Glutamatergic neuron (in vitro differentiated cells): ENCODE measurements around the gene PLEKHM2. TPM values are rescaled to one million over a fixed set of nuclear protein-coding genes. Genes with fewer than 3 reads are reported as not detected.

Experiments
- DNase-seq: peaks from one replicate; pipeline ENCODE4 v3.0.0; 2022
- H3K27ac Mint-ChIP-seq: one replicate; pipeline ENCODE4 v1.8.0; 2020; ENCODE audit warnings: mild to moderate bottlenecking, mixed read lengths, inconsistent platforms; ENCODE audit not compliant: unreplicated experiment
- H3K27me3 Mint-ChIP-seq: one replicate; pipeline ENCODE4 v1.8.0; 2020; ENCODE audit warnings: mild to moderate bottlenecking, moderate library complexity, mixed read lengths, inconsistent platforms; ENCODE audit not compliant: unreplicated experiment
- H3K36me3 Mint-ChIP-seq: one replicate; pipeline ENCODE4 v1.8.0; 2020; ENCODE audit warnings: mild to moderate bottlenecking, mixed read lengths, inconsistent platforms; ENCODE audit not compliant: unreplicated experiment
- H3K4me1 Mint-ChIP-seq: one replicate; pipeline ENCODE4 v1.8.0; 2020; ENCODE audit warnings: mild to moderate bottlenecking, low read depth, mixed read lengths, inconsistent platforms; ENCODE audit not compliant: unreplicated experiment
- H3K4me3 Mint-ChIP-seq: one replicate; pipeline ENCODE4 v1.8.0; 2020; ENCODE audit warnings: mild to moderate bottlenecking, mixed read lengths, inconsistent platforms; ENCODE audit not compliant: unreplicated experiment
- H3K9me3 Mint-ChIP-seq: one replicate; pipeline ENCODE4 v1.8.0; 2020; ENCODE audit warnings: mild to moderate bottlenecking, moderate library complexity, mixed read lengths, inconsistent platforms; ENCODE audit not compliant: unreplicated experiment
- total RNA-seq: library from RNA; stranded (reverse); fragmentation: NEBNext Ultra II Directional; extraction: Animal tissue kit (Norgen Biotek cat#: 25700); gene quantifications from one replicate; pipeline ENCODE4 v1.2.1, GENCODE V29; 2021; ENCODE audit not compliant: unreplicated experiment
- TF ChIP-seq, protein P1 (sequence below): fragments of 200-600 bp; sonication (generic); IDR thresholded peaks from one replicate; pipeline ENCODE4 v1.5.0; 2021; ENCODE audit not compliant: partially characterized antibody, unreplicated experiment

PLEKHM2 gene
- total RNA-seq, 1 donor from 2014 or later: 66.9 TPM

- Mint-ChIP-seq H3K27ac (peak overlapping the region; percentile 88), H3K4me1 (peaks cover 29% of the 10 kb centered on the region), H3K4me3 (peak overlapping the region; percentile 71), H3K27me3 (peaks cover 6% of the 10 kb centered on the region), H3K9me3 (peaks cover 12% of the 10 kb centered on the region), H3K36me3 (peaks cover 4% of the 10 kb centered on the region)
- TF ChIP-seq, protein P1, sequence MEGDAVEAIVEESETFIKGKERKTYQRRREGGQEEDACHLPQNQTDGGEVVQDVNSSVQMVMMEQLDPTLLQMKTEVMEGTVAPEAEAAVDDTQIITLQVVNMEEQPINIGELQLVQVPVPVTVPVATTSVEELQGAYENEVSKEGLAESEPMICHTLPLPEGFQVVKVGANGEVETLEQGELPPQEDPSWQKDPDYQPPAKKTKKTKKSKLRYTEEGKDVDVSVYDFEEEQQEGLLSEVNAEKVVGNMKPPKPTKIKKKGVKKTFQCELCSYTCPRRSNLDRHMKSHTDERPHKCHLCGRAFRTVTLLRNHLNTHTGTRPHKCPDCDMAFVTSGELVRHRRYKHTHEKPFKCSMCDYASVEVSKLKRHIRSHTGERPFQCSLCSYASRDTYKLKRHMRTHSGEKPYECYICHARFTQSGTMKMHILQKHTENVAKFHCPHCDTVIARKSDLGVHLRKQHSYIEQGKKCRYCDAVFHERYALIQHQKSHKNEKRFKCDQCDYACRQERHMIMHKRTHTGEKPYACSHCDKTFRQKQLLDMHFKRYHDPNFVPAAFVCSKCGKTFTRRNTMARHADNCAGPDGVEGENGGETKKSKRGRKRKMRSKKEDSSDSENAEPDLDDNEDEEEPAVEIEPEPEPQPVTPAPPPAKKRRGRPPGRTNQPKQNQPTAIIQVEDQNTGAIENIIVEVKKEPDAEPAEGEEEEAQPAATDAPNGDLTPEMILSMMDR: no peak
- DNase-seq: peak; percentile 90
Measured at GRCh38 chr1:15723631-15724246, 39.6 kb downstream of the PLEKHM2 start.

DNA sequence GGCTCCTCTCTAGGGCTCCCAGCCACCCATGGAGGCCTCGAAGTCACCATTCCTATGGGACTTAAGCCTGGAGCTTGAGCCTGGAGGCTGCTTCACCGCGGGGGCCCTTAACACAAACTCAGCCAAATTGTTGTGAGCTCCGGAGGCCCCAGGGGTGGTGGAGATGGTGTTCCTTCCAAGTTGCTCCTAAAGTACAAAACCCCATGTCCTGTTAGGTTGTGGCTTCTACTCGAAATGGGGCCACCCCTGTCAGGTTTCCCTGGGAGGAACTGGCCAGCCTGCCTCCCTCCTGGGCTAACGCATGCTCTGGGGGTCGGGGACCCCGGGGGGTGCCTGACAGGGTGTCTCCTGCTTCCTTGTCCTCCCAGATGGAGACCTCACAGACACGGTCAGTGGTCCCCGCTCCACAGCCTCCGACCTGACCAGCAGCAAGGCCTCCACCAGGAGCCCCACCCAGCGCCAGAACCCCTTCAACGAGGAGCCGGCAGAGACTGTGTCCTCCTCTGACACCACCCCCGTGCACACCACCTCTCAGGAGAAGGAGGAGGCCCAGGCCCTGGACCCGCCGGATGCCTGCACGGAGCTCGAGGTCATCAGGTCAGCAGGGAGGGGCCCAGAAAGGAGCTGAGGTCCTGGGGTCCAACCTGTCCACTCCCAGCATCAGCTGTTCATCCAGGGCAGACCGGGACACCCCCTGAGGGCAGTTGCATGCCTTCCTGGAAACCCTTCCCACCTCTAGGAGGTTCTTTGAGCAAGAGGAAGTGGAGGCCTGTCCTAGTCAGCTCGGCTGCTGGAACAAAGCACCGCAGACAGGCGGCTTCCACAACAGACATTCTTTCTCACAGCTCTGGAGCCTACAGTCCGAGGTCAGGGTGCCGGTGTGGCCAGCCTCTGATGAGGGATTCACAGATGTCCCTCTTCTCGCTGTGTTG lies 41.1 kb downstream of the PLEKHM2 start:
- no peak for DNase-seq

DNA sequence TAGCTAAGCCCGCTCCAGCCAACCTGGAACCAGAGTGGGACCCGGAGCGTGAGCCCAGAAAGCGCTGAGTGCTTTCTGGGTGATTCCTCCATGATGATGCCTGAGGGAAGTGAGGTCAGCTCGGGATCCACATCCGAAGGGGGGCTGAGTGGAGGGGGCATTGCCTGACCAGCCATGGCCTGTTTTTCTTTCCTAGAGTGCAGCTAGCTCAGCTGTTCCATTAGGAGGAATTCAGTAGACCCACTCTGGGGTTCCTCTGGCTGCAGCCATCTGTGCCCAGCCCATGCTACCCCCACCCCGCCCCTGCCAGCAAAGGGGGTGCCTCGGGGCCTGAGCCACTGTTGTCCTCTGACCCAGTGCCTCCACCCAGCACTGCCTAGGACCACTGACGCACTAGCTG lies 42.4 kb downstream of the PLEKHM2 start:
- DNase-seq: no peak

More for the DNA sequence above, 41.1 kb downstream of the PLEKHM2 start:
- Mint-ChIP-seq H3K9me3 (peaks cover 18% of the 10 kb centered on the region), H3K27me3 (peaks cover 6% of the 10 kb centered on the region), H3K36me3 (peaks cover 4% of the 10 kb centered on the region), H3K4me1 (peaks cover 29% of the 10 kb centered on the region), H3K27ac (peak overlapping the region; percentile 53), H3K4me3 (peak overlapping the region; percentile 37)
- TF ChIP-seq, protein P1: no peak

DNA sequence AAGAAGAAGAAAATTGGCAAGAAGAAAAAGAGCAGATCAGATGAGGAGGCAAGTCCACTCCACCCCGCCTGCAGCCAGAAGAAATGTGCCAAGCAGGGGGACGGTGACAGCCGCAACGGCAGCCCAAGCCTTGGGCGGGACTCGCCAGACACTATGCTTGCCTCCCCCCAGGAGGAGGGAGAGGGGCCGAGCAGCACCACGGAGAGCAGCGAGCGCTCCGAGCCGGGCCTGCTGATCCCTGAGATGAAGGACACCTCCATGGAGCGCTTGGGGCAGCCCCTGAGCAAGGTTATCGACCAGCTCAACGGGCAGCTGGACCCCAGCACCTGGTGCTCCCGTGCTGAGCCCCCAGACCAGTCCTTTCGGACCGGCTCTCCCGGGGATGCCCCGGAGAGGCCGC lies 42.9 kb downstream of the PLEKHM2 start:
- Mint-ChIP-seq H3K27me3 (peaks cover 6% of the 10 kb centered on the region), H3K9me3 (peaks cover 15% of the 10 kb centered on the region), H3K4me3 (peak overlapping the region; percentile 68), H3K36me3 (peaks cover 4% of the 10 kb centered on the region), H3K4me1 (peaks cover 27% of the 10 kb centered on the region), H3K27ac (peak overlapping the region; percentile 72)
- TF ChIP-seq, protein P1: no peak
- DNase-seq: no peak

More for the DNA sequence above, 42.4 kb downstream of the PLEKHM2 start:
- peaks cover 27% of the 10 kb centered on the region for H3K4me1 Mint-ChIP-seq
- TF ChIP-seq, protein P1: no peak
- peaks cover 4% of the 10 kb centered on the region for H3K36me3 Mint-ChIP-seq
- peaks cover 6% of the 10 kb centered on the region for H3K27me3 Mint-ChIP-seq
- peaks cover 17% of the 10 kb centered on the region for H3K9me3 Mint-ChIP-seq
- H3K27ac Mint-ChIP-seq: peak overlapping the region; percentile 72
- peak overlapping the region; percentile 68 for H3K4me3 Mint-ChIP-seq

GRCh38 chr1:15727424-15727823 lies 43.3 kb downstream of the PLEKHM2 start:
- TF ChIP-seq, protein P1: no peak
- peaks cover 15% of the 10 kb centered on the region for H3K9me3 Mint-ChIP-seq
- DNase-seq: no peak
- peaks cover 6% of the 10 kb centered on the region for H3K27me3 Mint-ChIP-seq
- H3K27ac Mint-ChIP-seq: no peak overlapping the region
- peaks cover 4% of the 10 kb centered on the region for H3K36me3 Mint-ChIP-seq
- no peak overlapping the region for H3K4me3 Mint-ChIP-seq
- H3K4me1 Mint-ChIP-seq: peaks cover 27% of the 10 kb centered on the region
